ENCODE results near the gene CHD5. TPM values are rescaled to one million over a fixed set of nuclear protein-coding genes. Genes with fewer than 3 reads are reported as not detected.

Gene CHD5
- total RNA-seq, 4 donors from 2014 or later: 5.5 to 16.9 (median 12.0) TPM

DNA sequence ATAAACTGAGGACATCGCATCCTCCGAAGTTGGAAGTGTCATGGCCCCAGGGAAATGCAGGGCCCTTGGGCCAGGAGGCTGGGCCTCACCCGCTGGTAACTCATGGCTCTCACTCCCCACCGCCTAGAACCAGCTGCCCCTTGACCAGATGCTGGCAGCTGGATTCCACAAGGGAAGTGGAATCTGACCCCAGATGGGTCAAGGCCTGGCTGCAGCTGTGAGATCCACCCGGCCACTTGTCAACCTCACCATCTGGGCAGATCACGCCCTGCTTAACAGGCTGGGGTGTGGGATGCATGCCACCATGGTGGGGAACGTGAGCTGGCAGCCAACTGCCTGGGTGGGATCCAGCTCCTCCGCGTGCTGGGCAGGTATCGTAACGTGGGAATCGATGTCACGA is 108.9 kb downstream of the CHD5 start:
- Histone ChIP-seq H3K36me3 (peaks cover 0 to 9% (median 2%) of the 10 kb centered on the region in 4 donors), H3K27ac (replicated peaks in 1 of 4) (no peak overlapping the region), H3K4me1 (no peaks in the 10 kb centered on the region), H3K27me3 (no peaks in the 10 kb centered on the region), H3K4me3 (no peak overlapping the region), H3K9me3 (no peaks in the 10 kb centered on the region)
- intact Hi-C loops (cut with DNase I): no loop called here
- TF ChIP-seq POLR2AphosphoS5 (IDR thresholded peaks at IDR 0.05) (no peak), POLR2A (IDR thresholded peaks at IDR 0.05; ENCODE audit: low read depth) (no peak), EP300 (IDR thresholded peaks at IDR 0.05) (no peak)
- TF ChIP-seq, protein P1, sequence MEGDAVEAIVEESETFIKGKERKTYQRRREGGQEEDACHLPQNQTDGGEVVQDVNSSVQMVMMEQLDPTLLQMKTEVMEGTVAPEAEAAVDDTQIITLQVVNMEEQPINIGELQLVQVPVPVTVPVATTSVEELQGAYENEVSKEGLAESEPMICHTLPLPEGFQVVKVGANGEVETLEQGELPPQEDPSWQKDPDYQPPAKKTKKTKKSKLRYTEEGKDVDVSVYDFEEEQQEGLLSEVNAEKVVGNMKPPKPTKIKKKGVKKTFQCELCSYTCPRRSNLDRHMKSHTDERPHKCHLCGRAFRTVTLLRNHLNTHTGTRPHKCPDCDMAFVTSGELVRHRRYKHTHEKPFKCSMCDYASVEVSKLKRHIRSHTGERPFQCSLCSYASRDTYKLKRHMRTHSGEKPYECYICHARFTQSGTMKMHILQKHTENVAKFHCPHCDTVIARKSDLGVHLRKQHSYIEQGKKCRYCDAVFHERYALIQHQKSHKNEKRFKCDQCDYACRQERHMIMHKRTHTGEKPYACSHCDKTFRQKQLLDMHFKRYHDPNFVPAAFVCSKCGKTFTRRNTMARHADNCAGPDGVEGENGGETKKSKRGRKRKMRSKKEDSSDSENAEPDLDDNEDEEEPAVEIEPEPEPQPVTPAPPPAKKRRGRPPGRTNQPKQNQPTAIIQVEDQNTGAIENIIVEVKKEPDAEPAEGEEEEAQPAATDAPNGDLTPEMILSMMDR (IDR thresholded peaks at IDR 0.05): no peak
- DNase-seq (ENCODE audit: extremely low spot score): no peak
- 89% methylated on average over 3 of the region's 13 CpGs for WGBS

DNA sequence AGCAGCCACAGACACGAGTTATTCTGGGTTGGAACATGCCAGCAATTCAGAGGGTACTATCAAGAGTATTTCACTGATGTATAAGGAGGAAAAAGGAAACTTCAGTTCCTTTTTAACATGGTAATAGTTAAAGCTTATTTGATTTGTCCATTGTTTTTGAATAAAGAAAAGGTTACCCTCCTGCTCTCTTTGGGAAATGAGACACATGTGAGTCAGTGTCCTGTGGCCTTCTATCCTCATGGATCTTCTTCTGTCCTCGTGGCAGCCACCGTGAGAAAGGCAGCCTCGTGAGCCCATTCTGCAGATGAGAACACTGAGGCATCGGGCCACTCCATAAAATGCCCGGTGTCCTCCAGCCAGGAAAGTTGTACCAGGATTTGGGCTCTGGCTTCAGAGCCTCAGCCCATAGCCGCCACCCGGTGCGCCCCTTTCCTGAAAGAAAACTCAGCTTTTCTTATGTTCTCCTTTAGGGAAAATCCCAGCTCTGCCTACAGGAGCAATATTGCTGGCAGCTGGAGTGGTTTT is 109.6 kb downstream of the CHD5 start:
- intact Hi-C loops (cut with DNase I): no loop called here
- TF ChIP-seq POLR2AphosphoS5 (IDR thresholded peaks at IDR 0.05): no peak
- no peak for TF ChIP-seq EP300 (IDR thresholded peaks at IDR 0.05)
- no peak for TF ChIP-seq POLR2A (IDR thresholded peaks at IDR 0.05; ENCODE audit: low read depth)
- TF ChIP-seq, protein P1 (IDR thresholded peaks at IDR 0.05): no peak
- Histone ChIP-seq H3K9me3 (no peaks in the 10 kb centered on the region), H3K27me3 (no peaks in the 10 kb centered on the region), H3K27ac (replicated peaks in 1 of 4) (no peak overlapping the region), H3K4me1 (no peaks in the 10 kb centered on the region), H3K4me3 (no peak overlapping the region), H3K36me3 (peaks cover 0 to 5% (median 2%) of the 10 kb centered on the region in 4 donors)
- WGBS: 92% methylated on average over 9 of the region's 9 CpGs
- no peak for DNase-seq (ENCODE audit: extremely low spot score)

DNA sequence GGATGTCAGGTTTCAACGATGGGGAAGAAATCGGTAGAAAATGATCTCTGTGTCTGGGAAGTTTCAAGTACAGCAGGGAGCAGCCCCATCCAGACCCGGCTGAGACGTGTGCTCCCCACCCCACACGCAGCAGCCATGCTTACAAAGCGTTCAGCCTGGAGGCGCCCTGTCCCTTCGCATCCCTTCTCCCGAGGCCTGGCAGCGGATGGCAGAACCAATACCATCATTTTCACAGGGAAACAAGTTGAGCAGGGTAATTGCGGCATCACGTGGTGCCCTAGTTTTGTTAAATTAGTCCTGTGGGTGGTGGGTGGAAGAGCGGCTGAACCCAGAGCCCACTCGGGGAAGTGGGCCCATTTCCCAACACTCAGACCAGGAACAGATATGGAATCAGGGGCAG is 110.5 kb downstream of the CHD5 start:
- no peaks in the 10 kb centered on the region for H3K9me3 ChIP-seq
- 70% methylated on average over 5 of the region's 14 CpGs for WGBS
- intact Hi-C loops (cut with DNase I): no loop called here
- no peak overlapping the region for H3K4me3 ChIP-seq
- H3K27me3 ChIP-seq: no peaks in the 10 kb centered on the region
- DNase-seq (ENCODE audit: extremely low spot score): no peak
- no peak for TF ChIP-seq POLR2A (IDR thresholded peaks at IDR 0.05; ENCODE audit: low read depth)
- TF ChIP-seq, protein P1 (IDR thresholded peaks at IDR 0.05): no peak
- no peak for TF ChIP-seq POLR2AphosphoS5 (IDR thresholded peaks at IDR 0.05)
- peaks cover 0 to 5% (median 2%) of the 10 kb centered on the region in 4 donors for H3K36me3 ChIP-seq
- peaks cover 0 to 8% (median 0%) of the 10 kb centered on the region in 4 donors for H3K4me1 ChIP-seq
- no peak overlapping the region for H3K27ac ChIP-seq (replicated peaks in 1 of 4)

DNA sequence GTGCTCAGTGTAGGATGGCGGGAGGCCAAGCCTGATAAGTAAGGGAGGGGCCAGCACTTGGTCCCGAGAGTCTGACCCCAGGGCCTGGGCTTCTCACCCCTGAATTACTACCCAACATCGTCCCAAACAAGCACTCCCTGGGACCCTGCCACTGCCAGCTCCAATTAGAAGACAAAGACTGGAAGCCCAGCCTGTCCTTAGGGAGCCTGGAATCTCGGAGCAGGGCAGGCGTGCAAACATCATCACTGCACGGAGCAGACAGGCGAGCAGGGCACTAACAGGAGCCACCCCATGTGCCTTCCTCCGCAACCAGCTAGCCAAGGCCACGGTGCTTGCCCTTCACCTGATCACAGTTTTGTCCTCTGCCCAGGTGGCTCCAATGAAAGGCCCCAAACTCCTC is 111.2 kb downstream of the CHD5 start:
- 80% methylated on average over 3 of the region's 9 CpGs for WGBS
- Histone ChIP-seq H3K4me1 (peaks cover 0 to 8% (median 0%) of the 10 kb centered on the region in 4 donors), H3K27me3 (peaks cover 0 to 6% (median 0%) of the 10 kb centered on the region in 4 donors), H3K4me3 (no peak overlapping the region), H3K9me3 (no peaks in the 10 kb centered on the region), H3K27ac (replicated peaks in 1 of 4) (no peak overlapping the region), H3K36me3 (peaks cover 0 to 4% (median under 1%) of the 10 kb centered on the region in 4 donors)
- no peak for TF ChIP-seq POLR2AphosphoS5 (IDR thresholded peaks at IDR 0.05)
- TF ChIP-seq EP300 (IDR thresholded peaks at IDR 0.05): no peak
- TF ChIP-seq, protein P1 (IDR thresholded peaks at IDR 0.05): no peak
- intact Hi-C loops (cut with DNase I): no loop called here
- DNase-seq (ENCODE audit: extremely low spot score): no peak

DNA sequence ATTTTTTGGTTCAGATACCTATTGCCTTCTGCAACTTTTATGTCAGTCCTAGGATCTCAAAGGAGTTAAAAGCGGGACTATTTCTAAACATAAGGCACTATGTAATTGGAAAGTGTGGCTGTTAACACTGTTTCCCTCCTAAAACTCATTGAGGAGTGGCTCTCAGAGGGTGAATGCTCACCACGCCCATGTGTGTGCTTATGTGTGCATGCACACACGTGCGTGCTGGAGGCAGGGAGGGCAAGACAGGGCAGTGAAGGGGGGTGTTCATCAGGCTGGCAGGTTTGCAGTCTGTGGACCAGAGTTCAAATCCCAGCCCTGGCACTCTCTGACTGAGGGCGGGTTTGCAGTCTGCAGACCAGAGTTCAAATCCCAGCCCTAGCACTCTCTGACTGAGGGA is 112.0 kb downstream of the CHD5 start:
- Histone ChIP-seq H3K4me1 (peaks cover 0 to 8% (median 0%) of the 10 kb centered on the region in 4 donors), H3K9me3 (no peaks in the 10 kb centered on the region), H3K27ac (replicated peaks in 1 of 4) (no peak overlapping the region), H3K36me3 (no peaks in the 10 kb centered on the region), H3K27me3 (peaks cover 0 to 6% (median 0%) of the 10 kb centered on the region in 4 donors), H3K4me3 (no peak overlapping the region)
- 84% methylated on average over 5 of the region's 5 CpGs for WGBS
- TF ChIP-seq POLR2AphosphoS5 (IDR thresholded peaks at IDR 0.05) (no peak), POLR2A (IDR thresholded peaks at IDR 0.05; ENCODE audit: low read depth) (no peak), EP300 (IDR thresholded peaks at IDR 0.05) (no peak)
- TF ChIP-seq, protein P1 (IDR thresholded peaks at IDR 0.05): no peak
- intact Hi-C loops (cut with DNase I): no loop called here
- no peak for DNase-seq (ENCODE audit: extremely low spot score)

Measured in esophagus muscularis mucosa (tissue), 4 donors.